SU-DHL-6 (cell line): ENCODE measurements around the gene SLC17A8.

Experiments used
- H2AFZ ChIP-seq: fragments of 200-600 bp; sonication (generic); 2 replicates; pipeline ENCODE4 v1.6.1; 2014; ENCODE audit warnings: low read depth, mild to moderate bottlenecking, moderate library complexity, mixed read lengths, antibody characterized with exemption, low read length; ENCODE audit not compliant: severe bottlenecking
- H3F3A ChIP-seq: fragments of 200-600 bp; shearing (Covaris generic); 2 replicates; pipeline ENCODE4 v1.6.0; 2016; ENCODE audit warnings: antibody characterized with exemption, mild to moderate bottlenecking; ENCODE audit not compliant: insufficient read depth
- H3K27ac ChIP-seq: fragments of 200-600 bp; sonication (generic); 2 replicates; pipeline ENCODE4 v1.5.1; 2016; ENCODE audit warnings: low read depth, mild to moderate bottlenecking, low read length, moderate library complexity, mixed read lengths
- H3K27me3 ChIP-seq: fragments of 200-600 bp; sonication (generic), shearing (Covaris generic); 2 replicates; pipeline ENCODE4 v1.6.0; 2014; ENCODE audit warnings: mild to moderate bottlenecking, low read length
- H3K36me3 ChIP-seq: fragments of 200-600 bp; sonication (generic); 2 replicates; pipeline ENCODE4 v1.6.1; 2014; ENCODE audit warnings: mild to moderate bottlenecking, low read length, mixed read lengths
- H3K4me2 ChIP-seq: fragments of 300-600, 200-600 bp; shearing (Covaris generic), sonication (generic); 2 replicates; pipeline ENCODE4 v1.6.0; 2014; ENCODE audit warnings: low read length, low read depth, mild to moderate bottlenecking; ENCODE audit not compliant: poor library complexity, severe bottlenecking
- H3K4me3 ChIP-seq: fragments of 200-600 bp; sonication (generic); 2 replicates; pipeline ENCODE4 v1.5.1; 2014; ENCODE audit warnings: antibody characterized with exemption, low read length, mild to moderate bottlenecking, mixed read lengths; ENCODE audit not compliant: insufficient read depth, poor library complexity, severe bottlenecking
- H3K79me2 ChIP-seq: fragments of 200-600 bp; sonication (generic); 2 replicates; pipeline ENCODE4 v1.6.1; 2014; ENCODE audit warnings: mild to moderate bottlenecking, low read length, moderate library complexity; ENCODE audit not compliant: insufficient read depth
- H3K9ac ChIP-seq: fragments of 200-600 bp; sonication (generic); 2 replicates; pipeline ENCODE4 v1.7.0; 2014; ENCODE audit warnings: mild to moderate bottlenecking, low read length
- H3K9me2 ChIP-seq: fragments of 200-600 bp; sonication (generic); replicated peaks from 2 replicates; pipeline ENCODE4 v1.6.1; 2014; ENCODE audit warnings: low read length; ENCODE audit not compliant: insufficient read depth
- H3K9me3 ChIP-seq: fragments of 200-600 bp; sonication (generic); 2 replicates; pipeline ENCODE4 v1.6.1; 2014; ENCODE audit warnings: low read length, mixed read lengths; ENCODE audit not compliant: insufficient read depth
- H4K20me1 ChIP-seq: fragments of 200-600 bp; sonication (generic); 2 replicates; pipeline ENCODE4 v1.6.1; 2014; ENCODE audit warnings: low read depth, mild to moderate bottlenecking, antibody characterized with exemption, low read length, moderate library complexity, mixed read lengths
- CTCF ChIP-seq: fragments of 200-600 bp; sonication (generic); IDR thresholded peaks from one replicate; pipeline ENCODE4 v1.5.1; 2017; ENCODE audit warnings: antibody characterized with exemption, mild to moderate bottlenecking, low read length, moderate library complexity; ENCODE audit not compliant: insufficient read depth, poor library complexity, severe bottlenecking
- EZH2phosphoT487 ChIP-seq: fragments of 200-600 bp; sonication (generic), shearing (Covaris generic); conservative IDR thresholded peaks from 2 replicates; pipeline ENCODE4 v1.6.1; 2018; ENCODE audit warnings: mild to moderate bottlenecking, antibody characterized with exemption, low read length, moderate library complexity, mixed read lengths

Gene SLC17A8

GRCh38 chr12:100365411-100365810, 8.5 kb downstream of the SLC17A8 start:
- no peaks in the 10 kb centered on the region for H3K27me3 ChIP-seq
- H3K36me3 ChIP-seq: no peaks in the 10 kb centered on the region

GRCh38 chr12:100368066-100368465, 11.2 kb downstream of the SLC17A8 start:
- no peaks in the 10 kb centered on the region for H4K20me1 ChIP-seq
- H3K36me3 ChIP-seq: no peaks in the 10 kb centered on the region
- no peaks in the 10 kb centered on the region for H3K9me3 ChIP-seq
- H2AFZ ChIP-seq: no peak overlapping the region
- H3K4me3 ChIP-seq: no peak overlapping the region
- H3K9ac ChIP-seq: no peak overlapping the region
- no peaks in the 10 kb centered on the region for H3K79me2 ChIP-seq
- H3K4me2 ChIP-seq: no peak overlapping the region
- no peak for TF ChIP-seq CTCF
- TF ChIP-seq EZH2phosphoT487: no peak
- no peaks in the 10 kb centered on the region for H3K27me3 ChIP-seq
- H3K9me2 ChIP-seq: no peaks in the 10 kb centered on the region
- H3F3A ChIP-seq: no peaks in the 10 kb centered on the region
- no peak overlapping the region for H3K27ac ChIP-seq

More at GRCh38 chr12:100365411-100365810, 8.5 kb downstream of the SLC17A8 start:
- no peaks in the 10 kb centered on the region for H3K9me2 ChIP-seq
- H3K4me3 ChIP-seq: no peak overlapping the region
- no peaks in the 10 kb centered on the region for H3K9me3 ChIP-seq
- H3K9ac ChIP-seq: no peak overlapping the region
- TF ChIP-seq CTCF: no peak
- no peak for TF ChIP-seq EZH2phosphoT487
- no peaks in the 10 kb centered on the region for H3K79me2 ChIP-seq
- H4K20me1 ChIP-seq: no peaks in the 10 kb centered on the region
- H3F3A ChIP-seq: no peaks in the 10 kb centered on the region
- H2AFZ ChIP-seq: no peak overlapping the region
- H3K4me2 ChIP-seq: no peak overlapping the region
- H3K27ac ChIP-seq: no peak overlapping the region

- Histone ChIP-seq H3K9me3 (no peaks in the 10 kb centered on the region), H3K9ac (no peak overlapping the region), H3K4me3 (no peak overlapping the region), H3K27me3 (no peaks in the 10 kb centered on the region), H3K4me2 (no peak overlapping the region), H3K27ac (no peak overlapping the region), H3K9me2 (no peaks in the 10 kb centered on the region), H2AFZ (no peak overlapping the region), H3K79me2 (no peaks in the 10 kb centered on the region), H4K20me1 (no peaks in the 10 kb centered on the region), H3F3A (no peaks in the 10 kb centered on the region), H3K36me3 (no peaks in the 10 kb centered on the region)
- no peak for TF ChIP-seq EZH2phosphoT487
- TF ChIP-seq CTCF: no peak
Observed at GRCh38 chr12:100371146-100371545, 14.3 kb downstream of the SLC17A8 start.
